SU-DHL-6 (cell line): ENCODE results near the gene EEF1AKMT3.

Experiments used
- H2AFZ ChIP-seq: fragments of 200-600 bp; sonication (generic); 2 replicates; pipeline ENCODE4 v1.6.1; 2014; ENCODE audit warnings: low read depth, mild to moderate bottlenecking, moderate library complexity, mixed read lengths, antibody characterized with exemption, low read length; ENCODE audit not compliant: severe bottlenecking
- H3F3A ChIP-seq: fragments of 200-600 bp; shearing (Covaris generic); 2 replicates; pipeline ENCODE4 v1.6.0; 2016; ENCODE audit warnings: antibody characterized with exemption, mild to moderate bottlenecking; ENCODE audit not compliant: insufficient read depth
- H3K27ac ChIP-seq: fragments of 200-600 bp; sonication (generic); 2 replicates; pipeline ENCODE4 v1.5.1; 2016; ENCODE audit warnings: low read depth, mild to moderate bottlenecking, low read length, moderate library complexity, mixed read lengths
- H3K27me3 ChIP-seq: fragments of 200-600 bp; sonication (generic), shearing (Covaris generic); 2 replicates; pipeline ENCODE4 v1.6.0; 2014; ENCODE audit warnings: mild to moderate bottlenecking, low read length
- H3K36me3 ChIP-seq: fragments of 200-600 bp; sonication (generic); 2 replicates; pipeline ENCODE4 v1.6.1; 2014; ENCODE audit warnings: mild to moderate bottlenecking, low read length, mixed read lengths
- H3K4me2 ChIP-seq: fragments of 300-600, 200-600 bp; shearing (Covaris generic), sonication (generic); 2 replicates; pipeline ENCODE4 v1.6.0; 2014; ENCODE audit warnings: low read length, low read depth, mild to moderate bottlenecking; ENCODE audit not compliant: poor library complexity, severe bottlenecking
- H3K4me3 ChIP-seq: fragments of 200-600 bp; sonication (generic); 2 replicates; pipeline ENCODE4 v1.5.1; 2014; ENCODE audit warnings: antibody characterized with exemption, low read length, mild to moderate bottlenecking, mixed read lengths; ENCODE audit not compliant: insufficient read depth, poor library complexity, severe bottlenecking
- H3K79me2 ChIP-seq: fragments of 200-600 bp; sonication (generic); 2 replicates; pipeline ENCODE4 v1.6.1; 2014; ENCODE audit warnings: mild to moderate bottlenecking, low read length, moderate library complexity; ENCODE audit not compliant: insufficient read depth
- H3K9ac ChIP-seq: fragments of 200-600 bp; sonication (generic); 2 replicates; pipeline ENCODE4 v1.7.0; 2014; ENCODE audit warnings: mild to moderate bottlenecking, low read length
- H3K9me2 ChIP-seq: fragments of 200-600 bp; sonication (generic); replicated peaks from 2 replicates; pipeline ENCODE4 v1.6.1; 2014; ENCODE audit warnings: low read length; ENCODE audit not compliant: insufficient read depth
- H3K9me3 ChIP-seq: fragments of 200-600 bp; sonication (generic); 2 replicates; pipeline ENCODE4 v1.6.1; 2014; ENCODE audit warnings: low read length, mixed read lengths; ENCODE audit not compliant: insufficient read depth
- H4K20me1 ChIP-seq: fragments of 200-600 bp; sonication (generic); 2 replicates; pipeline ENCODE4 v1.6.1; 2014; ENCODE audit warnings: low read depth, mild to moderate bottlenecking, antibody characterized with exemption, low read length, moderate library complexity, mixed read lengths
- EZH2phosphoT487 ChIP-seq: fragments of 200-600 bp; sonication (generic), shearing (Covaris generic); conservative IDR thresholded peaks from 2 replicates; pipeline ENCODE4 v1.6.1; 2018; ENCODE audit warnings: mild to moderate bottlenecking, antibody characterized with exemption, low read length, moderate library complexity, mixed read lengths
- TF ChIP-seq, protein P1 (sequence below): fragments of 200-600 bp; sonication (generic); IDR thresholded peaks from one replicate; pipeline ENCODE4 v1.5.1; 2017; ENCODE audit warnings: antibody characterized with exemption, mild to moderate bottlenecking, low read length, moderate library complexity; ENCODE audit not compliant: insufficient read depth, poor library complexity, severe bottlenecking

Gene EEF1AKMT3

GRCh38 chr12:57783466-57783801 is 11.0 kb downstream of the EEF1AKMT3 start:
- TF ChIP-seq EZH2phosphoT487, result no peak
- TF ChIP-seq, protein P1, sequence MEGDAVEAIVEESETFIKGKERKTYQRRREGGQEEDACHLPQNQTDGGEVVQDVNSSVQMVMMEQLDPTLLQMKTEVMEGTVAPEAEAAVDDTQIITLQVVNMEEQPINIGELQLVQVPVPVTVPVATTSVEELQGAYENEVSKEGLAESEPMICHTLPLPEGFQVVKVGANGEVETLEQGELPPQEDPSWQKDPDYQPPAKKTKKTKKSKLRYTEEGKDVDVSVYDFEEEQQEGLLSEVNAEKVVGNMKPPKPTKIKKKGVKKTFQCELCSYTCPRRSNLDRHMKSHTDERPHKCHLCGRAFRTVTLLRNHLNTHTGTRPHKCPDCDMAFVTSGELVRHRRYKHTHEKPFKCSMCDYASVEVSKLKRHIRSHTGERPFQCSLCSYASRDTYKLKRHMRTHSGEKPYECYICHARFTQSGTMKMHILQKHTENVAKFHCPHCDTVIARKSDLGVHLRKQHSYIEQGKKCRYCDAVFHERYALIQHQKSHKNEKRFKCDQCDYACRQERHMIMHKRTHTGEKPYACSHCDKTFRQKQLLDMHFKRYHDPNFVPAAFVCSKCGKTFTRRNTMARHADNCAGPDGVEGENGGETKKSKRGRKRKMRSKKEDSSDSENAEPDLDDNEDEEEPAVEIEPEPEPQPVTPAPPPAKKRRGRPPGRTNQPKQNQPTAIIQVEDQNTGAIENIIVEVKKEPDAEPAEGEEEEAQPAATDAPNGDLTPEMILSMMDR, result no peak
- no peaks in the 10 kb centered on the region for H3K27me3 ChIP-seq
- no peaks in the 10 kb centered on the region for H4K20me1 ChIP-seq
- no peaks in the 10 kb centered on the region for H3F3A ChIP-seq
- H2AFZ ChIP-seq, result no peak overlapping the region
- H3K36me3 ChIP-seq, result peaks cover 22% of the 10 kb centered on the region; the same call in 1 of the 2 replicates
- H3K9me2 ChIP-seq, result no peaks in the 10 kb centered on the region
- peak overlapping the region; percentile 100 for H3K4me3 ChIP-seq
- peaks cover 16% of the 10 kb centered on the region for H3K79me2 ChIP-seq
- no peak overlapping the region for H3K27ac ChIP-seq
- H3K9me3 ChIP-seq, result no peaks in the 10 kb centered on the region
- H3K9ac ChIP-seq, result peak overlapping the region; percentile 92
- peak overlapping the region; percentile 91 for H3K4me2 ChIP-seq

- Histone ChIP-seq H2AFZ (no peak overlapping the region), H3K27me3 (no peaks in the 10 kb centered on the region), H3K27ac (no peak overlapping the region), H3K4me3 (no peak overlapping the region), H3K4me2 (peak overlapping the region; percentile 91), H3K9me2 (no peaks in the 10 kb centered on the region), H3K9me3 (no peaks in the 10 kb centered on the region), H3K36me3 (peaks cover 22% of the 10 kb centered on the region; the same call in 1 of the 2 replicates), H3F3A (no peaks in the 10 kb centered on the region), H3K9ac (no peak overlapping the region), H3K79me2 (peaks cover 16% of the 10 kb centered on the region), H4K20me1 (no peaks in the 10 kb centered on the region)
- no peak for TF ChIP-seq EZH2phosphoT487
- TF ChIP-seq, protein P1, result no peak
These were observed 11.4 kb downstream of the EEF1AKMT3 start for GRCh38 chr12:57783861-57784260.

DNA sequence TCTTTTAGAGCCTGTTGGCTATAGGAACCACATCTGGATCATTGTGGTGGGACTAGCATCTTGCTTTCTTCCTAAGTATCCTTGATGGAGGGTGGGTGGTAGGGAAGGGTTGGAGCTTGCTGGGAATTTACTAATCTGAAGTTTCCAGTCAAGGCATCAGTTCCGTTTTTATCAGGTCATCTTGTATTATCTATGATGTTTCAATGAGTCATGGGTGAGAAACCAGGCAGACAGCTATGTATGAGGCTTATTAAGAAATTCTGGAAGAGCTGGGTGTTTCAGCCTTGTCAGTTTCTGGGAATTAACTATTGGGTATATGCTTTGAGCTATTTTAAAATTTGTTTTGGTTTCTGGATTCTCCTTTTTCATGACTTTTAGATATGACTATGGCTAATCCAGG is 21.5 kb downstream of the EEF1AKMT3 start:
- Histone ChIP-seq H4K20me1 (no peaks in the 10 kb centered on the region), H3K4me3 (no peak overlapping the region), H3K9me2 (no peaks in the 10 kb centered on the region), H3K9ac (no peak overlapping the region), H3K27ac (no peak overlapping the region), H3F3A (peaks cover 5% of the 10 kb centered on the region; the same call in 1 of the 2 replicates), H2AFZ (no peak overlapping the region), H3K9me3 (no peaks in the 10 kb centered on the region), H3K36me3 (peaks cover 26% of the 10 kb centered on the region; the same call in 1 of the 2 replicates), H3K4me2 (no peak overlapping the region), H3K79me2 (no peaks in the 10 kb centered on the region), H3K27me3 (no peaks in the 10 kb centered on the region)
- TF ChIP-seq EZH2phosphoT487, result no peak
- TF ChIP-seq, protein P1, result no peak
